Measurements from ENCODE around the gene PKIG. TPM values are rescaled to one million over a fixed set of nuclear protein-coding genes. Genes with fewer than 3 reads are reported as not detected.

The PKIG gene
- total RNA-seq, 1 experiment from 2014 or later, result 66.3 TPM

DNA sequence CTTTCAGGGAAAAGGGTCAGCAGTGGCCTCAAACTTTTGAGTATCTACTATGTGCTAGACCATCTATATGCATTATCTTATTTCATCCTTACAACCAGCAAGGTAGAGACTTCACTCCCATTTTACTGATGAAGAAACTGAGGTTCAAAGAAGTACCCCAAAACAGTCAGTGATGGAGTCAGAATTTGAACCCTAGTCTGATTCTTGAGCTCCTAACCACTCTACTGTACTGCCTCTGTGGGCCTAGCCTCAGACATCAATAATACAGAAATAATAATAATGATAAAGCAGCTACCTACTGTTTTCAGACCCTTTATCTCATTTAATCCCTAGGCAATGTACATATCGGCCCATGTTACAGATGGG is 60.8 kb downstream of the PKIG start:
- H3K4me1 ChIP-seq (ENCODE audit: control insufficient read depth, insufficient read depth, low read length), result peaks cover 45% of the 10 kb centered on the region
- intact Hi-C loops (cut with micrococcal nuclease; ENCODE audit: unreplicated experiment), result no loop called here
- ChIA-PET POLR2A (interaction anchor here (0.6 kb wide), 2 partner anchors 141 to 419 kb away, joined by 3 read pairs; no protein-coding TSS in a partner anchor), CTCF (no interaction called here)
- H3K36me3 ChIP-seq (ENCODE audit: control insufficient read depth, insufficient read depth, low read length), result no peaks in the 10 kb centered on the region
- no TSS peak for BruUV-seq (replicated peaks)
- in situ Hi-C loops (cut with HindIII; ENCODE audit: low pct_unique_long_range_greater_than_20kb, low sequenced_read_pairs), result no loop called here
- H3K27me3 ChIP-seq (ENCODE audit: control insufficient read depth, insufficient read depth, low read length), result no peaks in the 10 kb centered on the region
- ATAC-seq (no peak), DNase-seq (ENCODE audit: low read depth, low spot score) (no peak)
- H3K4me3 ChIP-seq (ENCODE audit: low read depth in 2 of 2, low read length in 2 of 2), result peak overlapping the region in 1 of 2 experiments; percentile 15; a peak in 1 of 4 replicates
- peak overlapping the region; percentile 81 for H3K27ac ChIP-seq (ENCODE audit: low read length)
- TF ChIP-seq REST (IDR thresholded peaks at IDR 0.05; ENCODE audit: insufficient read depth in 1 of 2, low read depth in 2 of 2, low read length in 1 of 2) (no peak), SIN3A (IDR thresholded peaks at IDR 0.05; ENCODE audit: borderline replicate concordance, insufficient read depth, low read depth, low read length) (no peak), POLR2AphosphoS5 (IDR thresholded peaks at IDR 0.05; ENCODE audit: low read depth, low read length) (no peak), TCF7L2 (IDR thresholded peaks at IDR 0.05; ENCODE audit: low read depth, low read length) (no peak)
- TF ChIP-seq, protein P1, sequence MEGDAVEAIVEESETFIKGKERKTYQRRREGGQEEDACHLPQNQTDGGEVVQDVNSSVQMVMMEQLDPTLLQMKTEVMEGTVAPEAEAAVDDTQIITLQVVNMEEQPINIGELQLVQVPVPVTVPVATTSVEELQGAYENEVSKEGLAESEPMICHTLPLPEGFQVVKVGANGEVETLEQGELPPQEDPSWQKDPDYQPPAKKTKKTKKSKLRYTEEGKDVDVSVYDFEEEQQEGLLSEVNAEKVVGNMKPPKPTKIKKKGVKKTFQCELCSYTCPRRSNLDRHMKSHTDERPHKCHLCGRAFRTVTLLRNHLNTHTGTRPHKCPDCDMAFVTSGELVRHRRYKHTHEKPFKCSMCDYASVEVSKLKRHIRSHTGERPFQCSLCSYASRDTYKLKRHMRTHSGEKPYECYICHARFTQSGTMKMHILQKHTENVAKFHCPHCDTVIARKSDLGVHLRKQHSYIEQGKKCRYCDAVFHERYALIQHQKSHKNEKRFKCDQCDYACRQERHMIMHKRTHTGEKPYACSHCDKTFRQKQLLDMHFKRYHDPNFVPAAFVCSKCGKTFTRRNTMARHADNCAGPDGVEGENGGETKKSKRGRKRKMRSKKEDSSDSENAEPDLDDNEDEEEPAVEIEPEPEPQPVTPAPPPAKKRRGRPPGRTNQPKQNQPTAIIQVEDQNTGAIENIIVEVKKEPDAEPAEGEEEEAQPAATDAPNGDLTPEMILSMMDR (IDR thresholded peaks at IDR 0.05), result no peak
- no peaks in the 10 kb centered on the region for H3K9me3 ChIP-seq (ENCODE audit: control insufficient read depth, insufficient read depth, low read depth, low read length)

GRCh38 chr20:44643596-44644229 is 61.3 kb downstream of the PKIG start:
- no TSS peak for BruUV-seq (replicated peaks)

More at GRCh38 chr20:44643596-44644229, 61.3 kb downstream of the PKIG start:
- H3K9me3 ChIP-seq (ENCODE audit: control insufficient read depth, insufficient read depth, low read depth, low read length), result no peaks in the 10 kb centered on the region
- in situ Hi-C loops (cut with HindIII; ENCODE audit: low pct_unique_long_range_greater_than_20kb, low sequenced_read_pairs), result no loop called here
- peak; percentile 42 for DNase-seq (ENCODE audit: low read depth, low spot score)
- H3K27ac ChIP-seq (ENCODE audit: low read length), result peak overlapping the region; percentile 81
- H3K4me1 ChIP-seq (ENCODE audit: control insufficient read depth, insufficient read depth, low read length), result peaks cover 48% of the 10 kb centered on the region
- POLR2A ChIA-PET, result no interaction called here
- TF ChIP-seq, protein P1 (IDR thresholded peaks at IDR 0.05), result no peak
- no peak for TF ChIP-seq REST (IDR thresholded peaks at IDR 0.05; ENCODE audit: insufficient read depth in 1 of 2, low read depth in 2 of 2, low read length in 1 of 2)
- TF ChIP-seq TCF7L2 (IDR thresholded peaks at IDR 0.05; ENCODE audit: low read depth, low read length), result no peak
- TF ChIP-seq SIN3A (IDR thresholded peaks at IDR 0.05; ENCODE audit: borderline replicate concordance, insufficient read depth, low read depth, low read length), result no peak
- TF ChIP-seq POLR2AphosphoS5 (IDR thresholded peaks at IDR 0.05; ENCODE audit: low read depth, low read length), result no peak
- no peaks in the 10 kb centered on the region for H3K27me3 ChIP-seq (ENCODE audit: control insufficient read depth, insufficient read depth, low read length)
- intact Hi-C loops (cut with micrococcal nuclease; ENCODE audit: unreplicated experiment), result no loop called here
- ATAC-seq, result peak; percentile 61
- CTCF ChIA-PET, result no interaction called here
- no peaks in the 10 kb centered on the region for H3K36me3 ChIP-seq (ENCODE audit: control insufficient read depth, insufficient read depth, low read length)
- H3K4me3 ChIP-seq (ENCODE audit: low read depth in 2 of 2, low read length in 2 of 2), result peak overlapping the region in 1 of 2 experiments; percentile 21; a peak in 1 of 4 replicates

Data from Panc1 (cell line).